Neural progenitor cell (in vitro differentiated cells): ENCODE results near the gene TMEM242.

Experiments
- EZH2phosphoT487 ChIP-seq: fragments of 200-600 bp; sonication (generic); IDR thresholded peaks from 2 replicates; pipeline ENCODE4 v1.6.1; 2017; ENCODE audit warnings: antibody characterized with exemption
- TF ChIP-seq, protein P1 (sequence below): fragments of 200-600 bp; sonication (generic); IDR thresholded peaks from 2 replicates; pipeline ENCODE4 v1.5.1; 2017; ENCODE audit warnings: antibody characterized with exemption, mild to moderate bottlenecking

GRCh38 chr6:157290797-157291196 lies 32.5 kb downstream of the TMEM242 start:
- TF ChIP-seq, protein P1, sequence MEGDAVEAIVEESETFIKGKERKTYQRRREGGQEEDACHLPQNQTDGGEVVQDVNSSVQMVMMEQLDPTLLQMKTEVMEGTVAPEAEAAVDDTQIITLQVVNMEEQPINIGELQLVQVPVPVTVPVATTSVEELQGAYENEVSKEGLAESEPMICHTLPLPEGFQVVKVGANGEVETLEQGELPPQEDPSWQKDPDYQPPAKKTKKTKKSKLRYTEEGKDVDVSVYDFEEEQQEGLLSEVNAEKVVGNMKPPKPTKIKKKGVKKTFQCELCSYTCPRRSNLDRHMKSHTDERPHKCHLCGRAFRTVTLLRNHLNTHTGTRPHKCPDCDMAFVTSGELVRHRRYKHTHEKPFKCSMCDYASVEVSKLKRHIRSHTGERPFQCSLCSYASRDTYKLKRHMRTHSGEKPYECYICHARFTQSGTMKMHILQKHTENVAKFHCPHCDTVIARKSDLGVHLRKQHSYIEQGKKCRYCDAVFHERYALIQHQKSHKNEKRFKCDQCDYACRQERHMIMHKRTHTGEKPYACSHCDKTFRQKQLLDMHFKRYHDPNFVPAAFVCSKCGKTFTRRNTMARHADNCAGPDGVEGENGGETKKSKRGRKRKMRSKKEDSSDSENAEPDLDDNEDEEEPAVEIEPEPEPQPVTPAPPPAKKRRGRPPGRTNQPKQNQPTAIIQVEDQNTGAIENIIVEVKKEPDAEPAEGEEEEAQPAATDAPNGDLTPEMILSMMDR, result no peak
- no peak for TF ChIP-seq EZH2phosphoT487
